PC-9 (cell line): ENCODE results near the gene SPON1.

ENCODE experiments used
- EZH2 ChIP-seq: fragments of 200-600 bp; sonication (generic); IDR thresholded peaks from 2 replicates; pipeline ENCODE4 v1.8.0; 2017; ENCODE audit warnings: antibody characterized with exemption, low read depth
- TF ChIP-seq, protein P1 (sequence below): fragments of 200-600 bp; sonication (generic); conservative IDR thresholded peaks from 2 replicates; pipeline ENCODE4 v1.6.1; 2017; ENCODE audit warnings: mixed run types, antibody characterized with exemption, mild to moderate bottlenecking, moderate library complexity

DNA sequence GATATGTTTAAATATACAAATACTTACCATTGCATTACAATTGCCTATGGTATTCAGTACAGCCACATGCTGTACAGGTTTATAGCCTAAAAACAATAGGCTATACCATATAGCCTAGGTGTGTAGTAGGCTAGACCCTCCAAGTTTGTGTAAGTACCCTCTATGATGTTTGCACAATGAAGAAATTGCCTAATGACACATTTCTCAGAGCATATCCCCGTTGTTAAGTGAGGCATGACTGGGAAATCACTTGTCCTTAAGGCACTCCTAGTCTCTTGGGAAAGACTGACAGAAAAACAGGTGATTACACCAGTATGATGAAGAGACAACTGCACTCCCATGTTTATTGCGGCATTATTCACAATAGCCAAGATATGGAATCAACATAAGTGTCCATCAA lies 187.2 kb downstream of the SPON1 start:
- TF ChIP-seq, protein P1, sequence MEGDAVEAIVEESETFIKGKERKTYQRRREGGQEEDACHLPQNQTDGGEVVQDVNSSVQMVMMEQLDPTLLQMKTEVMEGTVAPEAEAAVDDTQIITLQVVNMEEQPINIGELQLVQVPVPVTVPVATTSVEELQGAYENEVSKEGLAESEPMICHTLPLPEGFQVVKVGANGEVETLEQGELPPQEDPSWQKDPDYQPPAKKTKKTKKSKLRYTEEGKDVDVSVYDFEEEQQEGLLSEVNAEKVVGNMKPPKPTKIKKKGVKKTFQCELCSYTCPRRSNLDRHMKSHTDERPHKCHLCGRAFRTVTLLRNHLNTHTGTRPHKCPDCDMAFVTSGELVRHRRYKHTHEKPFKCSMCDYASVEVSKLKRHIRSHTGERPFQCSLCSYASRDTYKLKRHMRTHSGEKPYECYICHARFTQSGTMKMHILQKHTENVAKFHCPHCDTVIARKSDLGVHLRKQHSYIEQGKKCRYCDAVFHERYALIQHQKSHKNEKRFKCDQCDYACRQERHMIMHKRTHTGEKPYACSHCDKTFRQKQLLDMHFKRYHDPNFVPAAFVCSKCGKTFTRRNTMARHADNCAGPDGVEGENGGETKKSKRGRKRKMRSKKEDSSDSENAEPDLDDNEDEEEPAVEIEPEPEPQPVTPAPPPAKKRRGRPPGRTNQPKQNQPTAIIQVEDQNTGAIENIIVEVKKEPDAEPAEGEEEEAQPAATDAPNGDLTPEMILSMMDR: no peak
- no peak for TF ChIP-seq EZH2
